Measurements from ENCODE around the gene LYRM4.

Gene LYRM4
- long read RNA-seq, donor 1, full-length matches to known transcripts: 62 of 62 reads
- long read RNA-seq, donor 1, partial matches to known transcripts: 0 of 62 reads
- long read RNA-seq, donor 1, other reads (novel, unspliced or antisense): 0 of 62 reads
- long read RNA-seq, donor 2, full-length matches to known transcripts: 42 of 42 reads
- long read RNA-seq, donor 2, partial matches to known transcripts: 0 of 42 reads
- long read RNA-seq, donor 2, other reads (novel, unspliced or antisense): 0 of 42 reads
- long read RNA-seq, donor 3, full-length matches to known transcripts: 34 of 34 reads
- long read RNA-seq, donor 3, partial matches to known transcripts: 0 of 34 reads
- long read RNA-seq, donor 3, other reads (novel, unspliced or antisense): 0 of 34 reads
- long read RNA-seq, donor 4, full-length matches to known transcripts: 45 of 45 reads
- long read RNA-seq, donor 4, partial matches to known transcripts: 0 of 45 reads
- long read RNA-seq, donor 4, other reads (novel, unspliced or antisense): 0 of 45 reads
- long read RNA-seq, donor 5, full-length matches to known transcripts: 56 of 56 reads
- long read RNA-seq, donor 5, partial matches to known transcripts: 0 of 56 reads
- long read RNA-seq, donor 5, other reads (novel, unspliced or antisense): 0 of 56 reads
- long read RNA-seq, donor 6, full-length matches to known transcripts: 34 of 34 reads
- long read RNA-seq, donor 6, partial matches to known transcripts: 0 of 34 reads
- long read RNA-seq, donor 6, other reads (novel, unspliced or antisense): 0 of 34 reads
- long read RNA-seq, donor 7, full-length matches to known transcripts: 70 of 70 reads
- long read RNA-seq, donor 7, partial matches to known transcripts: 0 of 70 reads
- long read RNA-seq, donor 7, other reads (novel, unspliced or antisense): 0 of 70 reads
- long read RNA-seq, donor 8, full-length matches to known transcripts: 42 of 42 reads
- long read RNA-seq, donor 8, partial matches to known transcripts: 0 of 42 reads
- long read RNA-seq, donor 8, other reads (novel, unspliced or antisense): 0 of 42 reads

DNA sequence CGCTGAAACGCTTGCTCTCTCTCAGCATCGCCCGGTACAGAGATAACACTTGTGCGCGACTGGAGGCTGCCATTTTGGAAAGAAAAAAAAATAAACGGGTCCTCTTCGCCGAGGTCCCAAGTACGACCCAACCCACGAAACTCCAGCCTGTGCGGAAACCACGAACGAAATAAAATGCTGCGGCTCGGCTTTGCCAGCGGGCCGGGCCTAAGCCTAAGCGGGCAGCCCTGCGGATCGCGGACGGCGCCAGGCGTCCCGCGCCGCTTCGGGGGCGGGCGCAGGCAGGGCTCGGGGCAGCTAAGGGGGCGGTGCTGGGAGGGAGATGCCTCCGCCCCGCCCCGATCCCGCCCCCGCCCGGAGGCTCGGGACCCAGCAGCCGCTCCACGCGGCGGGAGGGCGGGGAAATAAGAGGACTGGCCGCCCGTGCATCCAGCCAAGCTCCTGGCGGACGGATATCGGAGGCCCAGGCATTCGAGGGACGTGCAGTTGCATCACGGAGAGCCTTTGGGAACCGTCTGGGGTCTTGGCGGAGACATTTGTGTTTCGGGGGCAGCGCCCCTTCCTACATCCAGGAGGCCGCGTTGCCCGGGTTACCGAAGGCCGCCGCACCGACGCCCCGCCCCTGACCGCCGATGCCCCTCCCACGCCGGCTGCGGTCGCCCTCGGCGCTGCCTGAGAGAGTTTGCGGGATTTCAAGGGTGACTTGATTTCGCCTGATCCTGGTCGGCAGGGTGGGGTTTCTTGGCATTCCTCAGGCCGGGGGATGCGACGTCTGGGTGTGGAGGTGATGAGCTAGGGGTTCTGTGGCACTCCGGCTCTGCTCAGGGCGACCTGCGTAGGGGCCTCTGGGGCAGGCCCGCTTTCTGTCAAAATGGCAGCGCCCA, at the start of gene LYRM4, which contains the start of gene FARS2:
LYRM4 (minus strand) TSS at position 290 of the 884 bp plus-strand sequence; CDS start at position 73, 217 bp downstream.
FARS2 (plus strand) TSS at position 853 of the 884 bp plus-strand sequence.
- DNase-seq: peak; percentile 100

DNA sequence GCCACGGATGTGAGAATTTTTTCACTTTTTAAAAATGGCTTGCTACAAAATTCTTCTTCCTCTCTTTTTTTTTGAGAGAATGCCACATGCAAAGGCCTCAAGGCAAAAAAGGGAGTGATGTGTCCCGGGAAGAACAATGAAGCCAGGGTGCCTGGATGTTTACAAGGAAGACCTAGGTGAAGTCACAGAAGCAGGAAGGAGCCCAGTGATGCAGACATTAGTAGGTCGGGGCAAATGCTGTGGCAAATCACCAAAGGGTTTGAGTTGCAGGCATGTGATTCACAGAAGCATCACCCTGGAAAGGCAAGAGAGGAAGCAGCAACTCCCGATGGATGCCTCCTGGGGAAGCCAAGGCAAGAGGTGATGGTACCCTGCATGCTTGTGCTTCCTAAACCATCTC, 47.3 kb upstream of the LYRM4 start:
- DNase-seq: no peak

DNA sequence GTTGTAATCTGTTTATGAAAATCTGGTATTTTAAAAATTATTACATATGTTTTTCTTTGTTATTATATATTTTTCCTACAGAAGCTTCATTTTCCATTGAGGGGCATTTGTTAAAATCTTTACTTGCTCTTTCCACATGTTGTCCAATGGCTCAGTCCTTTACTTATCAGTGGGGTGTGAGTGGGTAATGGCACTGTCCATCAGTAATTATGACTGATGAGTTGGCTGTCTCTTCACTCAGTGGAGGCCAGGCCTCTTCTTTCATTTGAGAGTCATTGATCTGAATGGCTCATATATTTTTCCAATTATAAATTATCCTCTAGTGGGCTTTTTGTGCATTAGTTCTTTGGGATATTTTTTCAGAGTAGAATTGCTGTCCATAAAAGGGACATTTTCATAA, 46.3 kb upstream of the LYRM4 start:
- DNase-seq: no peak

DNA sequence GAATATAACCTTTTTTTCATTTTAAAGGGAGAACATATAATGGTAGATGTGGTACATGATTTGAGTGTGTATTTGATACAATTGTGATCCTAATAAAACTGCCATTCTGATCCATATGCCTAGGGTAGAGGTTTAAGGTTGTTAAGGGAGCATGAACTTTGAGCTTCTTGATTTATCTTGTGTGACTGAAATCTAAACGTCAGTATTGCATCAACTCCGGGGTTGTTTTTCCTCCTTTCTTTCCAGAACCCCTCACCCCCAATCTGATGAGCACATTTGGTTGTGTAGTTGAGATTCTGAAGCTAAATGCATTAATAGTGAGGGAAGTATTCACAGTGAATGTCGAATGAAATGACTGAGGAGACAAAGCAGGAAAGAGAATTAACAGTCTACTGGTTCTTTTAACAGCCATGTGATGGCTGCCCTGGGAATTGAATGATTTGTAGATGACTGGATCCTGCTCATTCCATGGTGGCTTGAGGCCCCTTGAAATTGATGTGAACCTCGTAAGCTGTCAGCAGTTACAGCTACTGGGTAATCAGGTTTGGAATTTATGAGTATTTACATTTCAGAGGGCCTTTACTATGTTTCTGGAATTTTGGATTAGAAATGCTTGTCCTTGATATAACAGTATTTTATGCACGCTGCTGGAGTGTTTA, 45.3 kb upstream of the LYRM4 start:
- peak; percentile 25 for DNase-seq

DNA sequence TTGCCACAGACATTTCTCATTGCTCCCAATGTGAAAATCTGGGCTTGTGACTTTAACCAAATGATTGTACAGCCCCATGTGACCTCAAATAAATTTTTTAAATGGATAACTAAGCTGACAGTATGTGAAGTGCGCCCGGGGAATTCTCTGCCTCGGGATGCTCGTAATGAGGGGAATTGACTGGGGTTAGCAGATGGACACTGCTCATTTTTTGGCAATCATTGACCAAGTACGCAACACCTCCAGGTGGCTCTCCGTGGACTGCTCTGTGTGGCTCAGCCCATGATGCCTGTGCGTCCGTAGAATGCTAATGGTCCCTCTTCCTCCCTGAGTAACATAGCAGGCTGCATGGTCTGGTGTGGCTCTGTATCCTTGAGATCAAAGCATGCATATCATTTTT, 42.9 kb upstream of the LYRM4 start:
- no peak for DNase-seq

DNA sequence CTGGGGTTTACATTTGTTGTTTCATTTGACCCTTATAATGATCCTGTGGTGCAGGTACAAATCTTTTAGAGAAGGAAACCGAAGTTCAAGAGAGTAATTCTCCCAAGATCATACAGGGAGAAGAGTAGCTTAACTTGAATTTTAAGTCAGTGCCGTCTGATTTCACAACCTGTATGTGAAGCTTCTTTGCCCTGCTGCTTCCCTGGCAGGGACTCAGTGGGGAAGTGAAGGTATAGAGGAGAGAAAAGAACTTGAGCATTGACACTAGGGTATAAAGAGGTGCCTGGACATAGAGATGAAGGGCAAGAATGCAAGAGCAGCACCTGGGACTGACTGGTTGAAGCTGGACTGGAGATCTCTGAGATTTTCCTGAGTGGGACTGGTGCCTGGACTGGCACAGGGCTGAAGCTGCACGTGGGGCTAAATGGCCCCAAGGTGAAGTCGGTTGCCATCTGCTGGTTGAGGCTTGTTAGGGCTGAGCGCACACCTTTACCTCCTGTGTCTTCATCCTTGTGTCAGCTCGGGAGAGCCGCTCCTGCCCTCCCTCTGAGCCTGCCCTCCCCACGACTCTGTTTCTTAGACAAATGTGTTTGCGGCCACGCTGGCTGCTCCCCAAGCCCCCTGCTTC, 42.4 kb upstream of the LYRM4 start:
- peak; percentile 39 for DNase-seq

DNA sequence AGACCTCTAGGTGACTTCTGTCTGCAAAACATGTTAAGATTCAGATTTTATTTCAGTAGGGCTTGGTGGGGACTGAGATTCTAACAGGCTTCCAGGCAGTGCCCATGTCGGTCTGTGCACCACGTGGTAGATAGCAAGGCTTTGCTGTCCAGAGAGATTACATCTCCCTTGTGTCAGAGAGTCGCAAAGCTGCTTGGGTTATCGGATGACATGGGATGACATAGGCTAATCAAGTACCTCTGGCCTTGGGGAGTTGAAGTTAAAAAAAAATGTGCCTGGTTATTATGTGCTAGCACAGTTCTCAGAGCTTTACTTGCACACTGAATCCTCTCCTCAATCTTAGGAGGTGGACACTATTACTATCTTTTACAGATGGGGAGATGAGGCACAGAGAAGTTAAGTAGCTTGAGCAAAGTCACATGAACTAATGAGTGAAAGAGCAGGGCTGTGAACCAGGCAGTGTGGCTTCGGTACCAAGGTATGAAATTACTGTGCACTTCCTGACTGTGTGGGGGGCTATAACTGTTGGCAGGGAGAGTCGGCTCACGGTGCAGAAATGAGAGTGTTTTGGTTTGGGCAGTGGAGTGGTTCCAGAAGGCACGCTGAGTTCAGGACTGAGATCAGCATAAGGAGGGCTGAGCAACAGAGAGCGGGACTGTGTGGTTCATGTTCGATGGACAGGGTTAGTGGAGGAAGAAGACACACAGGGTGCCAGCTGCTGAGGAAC, 41.6 kb upstream of the LYRM4 start:
- DNase-seq: peak; percentile 15

DNA sequence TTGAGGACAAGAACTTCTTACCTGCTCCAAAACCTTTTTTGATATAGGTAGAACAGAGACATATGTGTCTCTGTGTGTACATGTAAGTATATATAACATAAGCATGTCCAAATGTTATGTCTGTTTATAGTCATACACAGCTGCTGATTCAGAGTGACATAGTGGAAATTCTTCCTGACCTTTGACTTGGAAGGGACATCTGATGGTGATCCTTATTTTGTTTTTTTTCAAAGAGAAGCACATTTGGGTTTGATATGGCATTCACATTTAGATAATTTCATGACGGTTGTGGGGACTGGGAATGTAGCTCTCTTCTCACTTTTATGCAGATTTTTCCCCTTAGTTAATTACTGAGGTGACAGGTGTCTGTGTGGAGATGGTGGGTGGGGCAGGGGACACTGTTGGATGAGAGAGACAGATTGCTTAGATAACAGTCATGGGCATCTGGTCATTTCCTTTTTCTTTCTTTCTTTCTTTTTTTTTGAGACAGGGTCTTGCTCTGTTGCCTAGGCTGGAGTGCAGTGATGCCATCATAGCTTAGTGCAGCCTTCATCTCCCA, 39.5 kb upstream of the LYRM4 start:
- DNase-seq: no peak

DNA sequence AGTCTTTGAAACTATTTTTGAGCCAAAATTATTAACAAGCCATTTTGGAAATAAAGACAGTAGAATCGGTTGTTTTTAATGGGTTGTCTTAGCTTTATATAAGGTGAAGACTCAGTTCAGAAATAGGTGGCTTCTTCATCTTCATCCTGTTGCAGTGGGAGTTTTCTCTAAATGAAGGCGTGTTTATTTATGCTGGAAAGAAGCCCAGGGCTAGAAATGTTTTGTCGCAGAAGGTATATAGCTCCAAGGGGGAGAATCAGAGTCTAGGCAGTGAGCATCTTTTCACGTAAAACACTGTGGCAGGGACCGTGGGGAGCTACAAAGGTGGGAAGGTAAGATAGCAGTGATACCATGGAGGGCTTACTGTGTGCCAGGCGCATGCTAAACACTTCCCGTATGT, 34.9 kb upstream of the LYRM4 start:
- DNase-seq: no peak

DNA sequence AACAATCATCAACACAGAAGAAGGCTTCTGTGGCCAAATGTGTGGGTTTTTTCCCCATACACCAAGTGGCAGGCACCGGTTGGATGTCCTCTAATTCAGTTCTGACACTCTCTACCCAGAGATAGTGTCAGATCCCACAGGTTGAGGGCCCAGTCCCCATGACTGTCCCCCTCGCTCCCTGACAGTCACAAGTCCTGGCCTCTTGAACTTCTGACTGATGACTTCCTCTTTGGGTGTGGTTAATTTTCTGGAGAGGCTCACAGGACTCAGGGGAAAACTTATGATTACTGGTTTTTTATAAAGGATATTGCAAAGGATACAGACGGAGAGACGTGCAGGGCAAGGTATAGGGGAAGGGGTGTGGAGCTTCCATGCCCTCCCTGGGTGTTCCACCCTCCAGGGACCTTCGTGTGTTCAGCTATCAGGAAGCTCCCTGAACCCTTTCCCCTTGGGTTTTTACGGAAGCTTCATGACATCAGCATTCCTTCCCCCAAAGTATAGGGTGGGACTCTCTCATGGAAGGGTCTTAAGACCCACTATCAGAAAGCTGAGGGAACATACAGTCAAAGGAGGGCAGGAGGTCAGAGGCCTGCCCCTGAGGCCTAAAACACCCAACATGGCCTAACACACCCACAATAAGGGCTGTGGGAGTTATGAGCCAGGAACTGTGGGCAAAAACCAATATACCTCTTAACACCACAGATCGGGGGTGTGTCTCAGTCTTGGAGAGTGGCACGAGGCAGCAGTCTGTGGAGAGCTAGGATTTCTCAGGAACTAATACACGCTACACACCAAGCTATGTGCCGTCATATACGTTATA, 33.9 kb upstream of the LYRM4 start:
- no peak for DNase-seq

DNA sequence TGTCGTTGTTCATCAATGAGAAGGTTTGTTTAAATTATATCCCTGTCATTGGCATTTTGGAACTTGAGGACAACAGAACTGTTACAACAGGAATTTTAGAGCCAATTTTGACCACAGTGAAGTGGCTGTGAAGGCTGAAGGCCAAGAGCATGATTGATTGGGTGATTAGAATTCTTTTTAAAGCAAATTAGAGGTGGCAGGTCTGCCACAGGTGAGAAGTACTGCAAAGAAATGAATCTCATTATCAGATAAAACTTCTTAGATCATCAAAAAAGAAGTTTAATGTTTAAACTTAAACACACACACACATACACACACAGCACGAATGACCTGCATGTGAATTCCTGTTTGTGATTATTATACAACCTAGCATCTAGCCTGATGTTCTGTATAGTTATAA, 32.9 kb upstream of the LYRM4 start:
- DNase-seq: no peak

DNA sequence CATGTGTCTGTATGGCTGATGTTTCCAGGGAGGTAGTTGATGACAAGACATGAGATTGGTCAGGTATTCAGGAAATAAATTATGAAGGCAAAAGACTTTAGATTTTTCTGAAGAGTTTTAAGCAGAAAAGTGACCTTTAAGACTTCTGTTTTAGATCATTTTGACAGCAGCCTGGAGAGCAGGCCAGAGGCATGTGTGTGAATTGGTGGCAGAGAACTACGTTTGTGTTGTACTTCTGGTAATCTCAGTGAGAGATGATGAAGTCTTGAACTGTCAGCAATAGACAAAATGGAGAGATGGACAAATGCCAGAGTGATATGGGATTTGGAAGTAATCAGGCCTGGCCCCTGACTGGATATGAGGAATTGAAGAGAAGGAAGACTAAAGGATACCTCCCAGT, 31.4 kb upstream of the LYRM4 start:
- no peak for DNase-seq

DNA sequence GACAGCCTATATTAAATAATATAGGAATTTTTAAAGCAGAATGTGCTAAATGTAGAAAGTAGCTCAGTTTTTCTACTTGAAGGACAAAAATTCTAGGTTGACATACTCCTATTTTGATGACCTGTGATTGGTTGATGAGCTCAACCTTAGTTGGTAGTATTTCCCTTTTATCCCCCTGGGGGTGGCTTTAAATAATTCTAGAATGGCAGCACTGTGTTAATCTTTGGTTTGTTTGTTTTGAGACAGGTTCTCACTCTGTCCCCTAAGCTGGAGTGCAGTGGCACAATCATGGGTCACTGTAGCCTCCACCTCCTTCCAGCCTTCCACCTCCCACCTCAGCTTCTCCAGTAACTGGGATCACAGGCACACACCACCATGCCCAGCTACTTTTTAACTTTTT, 29.8 kb upstream of the LYRM4 start:
- no peak for DNase-seq

DNA sequence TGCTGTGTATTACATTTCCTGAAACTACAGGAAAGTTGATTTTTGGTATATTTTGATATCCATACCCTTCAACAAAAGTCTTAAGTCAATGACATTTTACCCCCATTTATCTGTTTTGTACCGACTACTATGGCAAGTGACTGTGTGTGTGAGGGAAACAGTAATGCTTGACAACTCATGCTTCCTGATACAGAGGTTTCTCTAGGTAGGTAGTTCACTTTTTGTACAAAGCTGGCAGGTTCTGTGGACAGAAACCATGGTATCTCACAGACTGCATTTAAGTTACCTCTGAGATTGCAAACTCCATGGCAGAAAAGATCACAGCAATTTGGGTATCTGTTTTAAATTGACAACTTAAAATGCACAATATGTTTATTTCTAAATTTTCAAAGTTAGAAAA, 29.3 kb upstream of the LYRM4 start:
- DNase-seq: no peak

DNA sequence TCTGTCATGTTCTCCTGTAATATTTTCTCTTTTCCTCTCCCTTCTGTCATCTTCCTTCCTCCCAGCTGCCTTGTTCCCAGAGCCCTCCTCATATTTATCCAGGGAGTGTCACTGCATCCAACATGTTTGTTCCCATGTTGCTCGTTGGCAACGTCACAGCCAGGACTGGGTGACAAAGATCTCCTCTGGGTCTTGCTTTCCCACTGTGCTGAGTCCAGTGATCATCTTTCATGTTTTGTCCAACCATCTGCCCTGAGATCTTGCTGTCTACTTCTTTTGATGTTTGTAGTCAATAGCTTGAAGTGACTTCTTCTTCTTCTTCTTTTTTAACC, 27.2 kb upstream of the LYRM4 start:
- DNase-seq: no peak

DNA sequence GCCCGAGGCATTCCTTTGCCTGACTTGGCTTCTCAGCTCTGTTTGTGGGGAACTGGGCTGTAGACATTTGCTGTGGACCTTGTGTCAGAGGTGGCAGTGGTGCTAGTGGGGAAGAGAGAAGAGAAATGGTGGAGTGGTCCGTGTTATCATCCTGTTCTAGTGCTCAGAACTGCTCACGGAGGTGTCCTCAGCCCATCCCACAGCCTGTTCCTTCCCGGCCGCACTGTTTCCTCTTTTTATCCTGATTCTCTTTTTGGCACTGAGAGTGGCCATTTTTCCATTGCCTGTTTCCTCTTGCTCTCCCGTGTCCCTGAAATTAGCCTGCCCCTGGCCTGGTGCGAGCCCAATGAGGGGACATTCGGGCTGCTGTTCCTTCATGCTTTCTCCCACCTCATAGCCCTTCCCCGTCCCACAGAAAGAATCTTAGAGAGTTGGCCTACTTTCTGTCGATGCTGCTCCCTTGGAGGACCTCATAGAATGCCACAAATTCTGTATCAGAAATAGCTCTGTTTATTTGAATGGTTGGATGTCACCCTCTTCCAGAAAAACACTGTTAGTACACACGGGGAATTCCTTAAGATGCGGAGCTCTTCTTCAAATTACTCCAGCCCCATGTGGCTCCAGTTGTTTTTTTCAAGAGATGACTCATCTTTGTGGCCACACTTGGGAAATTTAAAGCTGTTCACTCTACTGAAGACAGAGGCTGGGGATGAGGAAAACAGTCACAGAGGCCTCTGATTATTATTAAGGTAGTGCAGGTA, 26.6 kb upstream of the LYRM4 start:
- no peak for DNase-seq

DNA sequence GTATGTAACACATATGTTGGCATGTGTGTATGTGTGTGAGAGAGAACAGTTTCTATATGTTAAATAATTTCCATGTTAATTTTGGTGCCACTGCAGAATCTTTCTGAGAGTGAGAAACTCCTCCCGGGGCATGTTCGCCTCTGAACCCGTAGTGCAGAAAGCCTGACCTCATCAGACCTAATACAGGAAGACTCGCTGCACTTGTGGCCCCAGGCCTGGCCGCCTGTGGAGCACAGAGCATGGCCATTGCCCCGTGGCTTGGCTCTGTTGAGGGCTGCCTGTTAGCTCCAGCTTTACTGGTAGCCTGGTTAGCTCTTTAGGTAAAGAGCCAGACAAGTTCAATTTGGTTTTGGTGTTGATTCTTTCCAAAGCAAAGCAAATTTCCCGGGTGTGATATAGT, 26.0 kb upstream of the LYRM4 start:
- DNase-seq: no peak

DNA sequence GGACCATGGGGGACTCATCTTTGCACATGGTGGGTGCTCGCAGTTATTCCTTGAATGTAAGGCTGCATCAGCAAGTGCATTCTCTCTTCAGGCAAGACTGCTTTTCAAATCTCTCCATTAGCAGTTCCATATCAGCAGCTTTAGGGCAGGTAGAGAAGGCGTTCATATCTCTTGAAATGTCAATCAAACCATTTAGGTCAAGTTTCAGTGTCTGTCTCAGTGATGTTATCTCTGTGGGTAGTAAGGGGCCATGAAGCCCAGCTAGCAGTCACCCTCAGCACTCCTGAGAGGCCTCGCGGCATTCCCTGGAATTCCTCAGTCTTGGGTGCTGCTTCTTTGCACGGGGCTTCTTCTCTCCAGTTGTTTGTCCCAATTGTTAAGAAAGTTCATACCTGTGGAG, 24.8 kb upstream of the LYRM4 start:
- DNase-seq: no peak
